Dedifferentiated amniotic fluid mesenchymal stem cell (primary cell): ENCODE results near the gene FAM162B.
"Not testable (repeated sequence)": the region's sequence is repeated elsewhere in the genome, so short reads cannot be mapped to it uniquely, and the experiment has no call there.

Source experiments
- DNase-seq: peaks from one replicate; pipeline ENCODE4 v3.0.0-alpha.2; 2016; ENCODE audit errors: extremely low spot score

Gene FAM162B

DNA sequence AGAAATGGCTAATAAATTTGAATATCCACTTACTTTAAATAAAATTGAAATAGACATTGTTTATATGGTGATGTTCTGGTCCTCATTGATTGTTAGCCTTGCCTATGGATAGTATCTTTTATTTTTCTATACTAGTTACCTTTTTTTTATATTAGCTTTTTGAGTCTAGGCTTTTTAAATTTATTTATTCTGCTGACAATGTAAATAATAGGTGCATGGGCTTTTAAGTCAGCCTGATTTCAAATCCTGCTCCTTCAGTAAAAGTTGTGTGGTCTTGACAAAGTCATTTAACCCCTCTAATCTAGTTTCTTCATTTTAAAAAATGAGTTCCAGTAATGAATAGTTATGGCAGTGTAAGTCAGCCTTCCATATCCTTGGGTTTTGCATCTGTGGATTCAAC, 38.6 kb downstream of the FAM162B start:
- DNase-seq = no peak

DNA sequence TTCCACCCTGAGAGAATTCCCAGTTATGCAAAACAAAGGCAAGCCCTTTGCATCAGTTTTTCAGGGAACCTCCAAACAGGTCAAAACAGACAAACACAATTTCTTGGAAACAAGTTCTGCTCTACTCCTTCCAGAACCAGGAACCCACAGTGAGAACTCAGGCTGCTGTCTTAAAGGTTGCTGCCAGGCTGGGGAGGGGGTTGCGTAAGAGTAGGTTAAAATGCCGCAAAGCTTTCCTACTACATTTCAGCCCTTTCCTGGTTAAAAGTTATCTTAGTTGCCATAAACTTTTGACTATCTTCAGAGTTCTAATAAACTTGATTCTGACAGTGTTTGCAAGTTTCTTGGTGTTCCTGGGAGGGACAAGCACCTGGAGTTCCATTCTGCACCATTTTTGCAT, 50.8 kb downstream of the FAM162B start:
- no peak for DNase-seq

DNA sequence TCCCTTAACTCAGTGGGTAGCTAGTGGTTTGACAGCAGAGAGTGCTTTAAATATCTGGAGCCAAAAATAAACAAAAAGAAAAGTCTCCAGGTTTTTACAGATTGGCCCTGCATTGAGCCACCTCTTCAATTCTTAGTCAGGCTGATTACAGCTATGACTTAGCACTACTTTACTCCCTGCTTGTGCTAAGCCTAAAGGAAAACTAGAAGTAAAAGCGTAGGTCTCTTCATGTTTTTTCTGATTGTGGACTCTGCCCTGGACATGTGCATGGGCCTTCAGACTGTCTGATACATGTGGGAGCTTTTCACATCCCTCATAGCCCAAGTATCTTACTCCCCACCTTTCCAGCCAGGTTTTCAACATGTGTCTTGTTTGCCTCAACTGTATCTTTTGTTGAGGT, 51.2 kb downstream of the FAM162B start:
- DNase-seq = no peak

DNA sequence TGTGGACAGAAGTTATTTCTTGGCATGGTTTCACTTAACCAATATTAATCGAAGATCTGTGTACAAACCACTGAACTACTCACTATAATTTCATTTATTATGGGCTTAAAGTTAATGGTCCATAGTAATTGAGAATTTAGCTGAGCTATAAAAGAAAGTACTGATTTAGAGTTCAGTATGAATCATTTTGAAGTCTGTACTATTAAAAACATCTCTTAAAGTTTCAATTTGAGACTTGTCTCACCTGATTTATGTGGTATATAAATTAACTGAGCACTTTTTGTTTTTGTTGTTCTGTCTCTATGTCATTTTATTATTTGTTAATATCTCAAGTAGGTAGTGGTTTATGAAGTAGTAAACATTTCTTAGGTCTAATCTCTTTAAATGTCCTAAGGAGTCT, 59.6 kb downstream of the FAM162B start:
- DNase-seq = no peak

DNA sequence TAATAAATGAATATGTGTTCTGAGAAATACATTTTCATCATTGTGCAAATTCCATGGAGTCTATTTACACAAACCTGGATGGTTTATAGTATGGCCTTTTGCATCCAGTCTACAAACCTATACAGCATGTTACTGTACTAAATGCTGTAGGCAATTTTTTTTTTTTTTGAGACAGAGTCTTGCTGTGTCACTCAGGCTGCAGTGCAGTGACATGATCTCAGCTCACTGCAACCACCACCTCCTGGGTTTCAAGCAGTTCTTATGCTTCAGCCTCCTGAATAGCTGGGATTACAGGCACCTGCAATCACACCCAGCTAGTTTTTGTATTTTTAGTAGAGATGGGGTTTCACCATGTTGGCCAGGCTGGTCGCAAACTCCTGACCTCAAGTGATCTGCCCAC, 61.6 kb downstream of the FAM162B start:
- not testable (repeated sequence) for DNase-seq
